ENCODE results near the gene SLC32A1.

SLC32A1 gene

GRCh38 chr20:38730167-38730988 lies 6.1 kb downstream of the SLC32A1 start:
- TF ChIP-seq, protein P1, sequence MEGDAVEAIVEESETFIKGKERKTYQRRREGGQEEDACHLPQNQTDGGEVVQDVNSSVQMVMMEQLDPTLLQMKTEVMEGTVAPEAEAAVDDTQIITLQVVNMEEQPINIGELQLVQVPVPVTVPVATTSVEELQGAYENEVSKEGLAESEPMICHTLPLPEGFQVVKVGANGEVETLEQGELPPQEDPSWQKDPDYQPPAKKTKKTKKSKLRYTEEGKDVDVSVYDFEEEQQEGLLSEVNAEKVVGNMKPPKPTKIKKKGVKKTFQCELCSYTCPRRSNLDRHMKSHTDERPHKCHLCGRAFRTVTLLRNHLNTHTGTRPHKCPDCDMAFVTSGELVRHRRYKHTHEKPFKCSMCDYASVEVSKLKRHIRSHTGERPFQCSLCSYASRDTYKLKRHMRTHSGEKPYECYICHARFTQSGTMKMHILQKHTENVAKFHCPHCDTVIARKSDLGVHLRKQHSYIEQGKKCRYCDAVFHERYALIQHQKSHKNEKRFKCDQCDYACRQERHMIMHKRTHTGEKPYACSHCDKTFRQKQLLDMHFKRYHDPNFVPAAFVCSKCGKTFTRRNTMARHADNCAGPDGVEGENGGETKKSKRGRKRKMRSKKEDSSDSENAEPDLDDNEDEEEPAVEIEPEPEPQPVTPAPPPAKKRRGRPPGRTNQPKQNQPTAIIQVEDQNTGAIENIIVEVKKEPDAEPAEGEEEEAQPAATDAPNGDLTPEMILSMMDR (IDR thresholded peaks at IDR 0.05; ENCODE audit: extremely low read depth, missing control alignments) = no peak
- peak; percentile 25 for DNase-seq (ENCODE audit: low spot score)

DNA sequence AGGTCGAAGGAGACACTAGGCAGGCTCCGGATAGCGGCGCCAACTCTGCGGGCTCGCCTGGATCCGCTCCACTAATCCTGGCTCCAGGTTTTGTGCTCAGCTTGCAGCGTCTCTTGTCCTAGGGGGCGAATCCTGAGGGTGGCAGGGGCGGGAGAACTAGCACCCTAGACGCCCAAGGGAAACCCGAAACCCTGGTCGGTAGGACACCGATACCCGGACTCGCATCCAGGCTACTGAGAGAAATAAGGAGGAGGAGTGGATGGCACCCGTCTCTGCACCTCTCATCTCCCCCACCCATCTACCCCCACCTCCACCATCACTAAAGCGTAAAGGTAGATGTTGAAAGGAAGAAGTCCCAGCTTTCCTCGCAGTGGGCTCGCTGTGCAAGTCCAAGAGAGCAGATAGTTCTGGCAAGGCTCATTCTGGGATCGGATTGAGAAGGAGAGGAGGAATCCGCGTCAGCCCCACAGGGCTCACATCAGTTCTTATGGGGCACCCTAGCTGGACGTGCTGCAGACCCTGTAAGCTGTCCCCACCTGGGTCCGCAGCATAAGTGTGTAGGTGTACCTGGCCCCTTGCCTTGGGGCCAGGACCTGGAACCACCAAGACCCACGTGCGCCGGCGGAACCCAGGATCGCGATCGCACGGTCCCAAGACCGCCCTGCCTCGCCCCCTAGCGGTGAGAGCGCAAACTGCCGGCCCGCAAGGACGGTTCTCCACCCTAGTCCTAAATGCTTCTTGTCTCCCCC lies 6.9 kb downstream of the SLC32A1 start:
- DNase-seq (ENCODE audit: low spot score) = peak; percentile 83
- TF ChIP-seq, protein P1 (IDR thresholded peaks at IDR 0.05; ENCODE audit: extremely low read depth, missing control alignments) = peak; percentile 96

DNA sequence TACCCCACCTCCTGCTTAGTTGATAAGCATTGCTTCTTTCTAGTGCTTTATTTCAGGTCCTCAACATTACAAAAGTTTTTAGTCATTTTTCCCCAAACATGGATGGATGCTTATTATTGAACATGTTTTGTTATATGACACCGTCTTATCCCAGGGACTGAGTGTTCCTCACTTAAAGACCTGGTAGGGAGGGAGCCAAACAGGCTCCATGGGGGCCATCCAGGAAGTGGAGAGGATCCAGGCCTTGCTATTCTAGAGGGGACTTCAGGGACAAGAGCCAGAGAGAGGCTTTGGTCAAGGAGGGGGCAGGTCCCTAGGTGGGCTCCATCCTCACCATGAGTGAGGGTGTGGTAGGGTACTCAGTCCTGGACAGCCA lies 7.4 kb downstream of the SLC32A1 start:
- no peak for DNase-seq (ENCODE audit: low spot score)
- TF ChIP-seq, protein P1 (IDR thresholded peaks at IDR 0.05; ENCODE audit: extremely low read depth, missing control alignments) = no peak

DNA sequence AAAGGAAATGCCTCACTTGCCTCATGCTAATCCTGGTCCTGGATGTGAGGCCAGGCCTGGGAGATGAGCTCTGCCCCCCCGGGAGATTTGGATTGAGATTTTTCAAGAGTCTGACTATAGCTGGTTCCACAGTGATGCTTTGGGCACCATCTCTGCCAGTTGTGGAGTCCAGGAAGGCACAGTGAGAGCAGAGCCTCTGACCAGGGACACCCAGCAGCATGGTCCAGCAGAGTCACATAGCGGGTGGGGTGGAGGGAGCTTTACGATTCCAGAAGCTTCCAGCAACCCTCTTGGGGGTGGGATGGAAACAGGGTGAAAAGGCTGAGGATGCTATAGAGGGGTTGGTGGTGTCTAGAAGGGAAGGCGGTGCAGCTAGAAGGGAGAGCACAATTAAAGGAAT lies 8.7 kb downstream of the SLC32A1 start:
- DNase-seq (ENCODE audit: low spot score) = no peak
- TF ChIP-seq, protein P1 (IDR thresholded peaks at IDR 0.05; ENCODE audit: extremely low read depth, missing control alignments) = no peak

DNA sequence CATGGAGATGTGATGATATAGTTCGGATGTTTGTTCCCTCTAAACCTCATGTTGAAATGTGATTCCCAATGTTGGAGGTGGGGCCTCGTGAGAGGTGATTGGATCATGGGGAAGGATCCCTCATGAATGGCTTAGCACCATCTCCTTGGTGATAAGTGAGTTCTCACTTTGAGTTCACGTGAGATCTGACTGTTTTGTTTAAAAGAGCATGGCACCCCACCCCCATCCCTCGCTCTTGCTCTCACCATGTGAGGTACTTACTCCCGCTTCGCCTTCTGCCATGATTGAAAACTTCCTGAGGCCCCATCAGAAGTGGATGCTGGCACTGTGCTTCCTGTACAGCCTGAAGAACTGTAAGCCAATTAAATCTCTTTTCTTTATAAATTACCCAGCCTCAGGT lies 10.9 kb downstream of the SLC32A1 start:
- DNase-seq (ENCODE audit: low spot score) = no peak
- TF ChIP-seq, protein P1 (IDR thresholded peaks at IDR 0.05; ENCODE audit: extremely low read depth, missing control alignments) = no peak

GRCh38 chr20:38737887-38738286 lies 13.6 kb downstream of the SLC32A1 start:
- no peak for DNase-seq (ENCODE audit: low spot score)
- TF ChIP-seq, protein P1 (IDR thresholded peaks at IDR 0.05; ENCODE audit: extremely low read depth, missing control alignments) = no peak

GRCh38 chr20:38745757-38746156 lies 21.5 kb downstream of the SLC32A1 start:
- DNase-seq (ENCODE audit: low spot score) = no peak

More at GRCh38 chr20:38745757-38746156, 21.5 kb downstream of the SLC32A1 start:
- TF ChIP-seq, protein P1 (IDR thresholded peaks at IDR 0.05; ENCODE audit: extremely low read depth, missing control alignments) = no peak

All from GM20000 (cell line).